KOPT-K1 (cell line): Measurements from ENCODE around the gene SHANK3.
"Not testable (repeated sequence)": the region's sequence is repeated elsewhere in the genome, so short reads cannot be mapped to it uniquely, and the experiment has no call there.

Source experiments
- H3K27ac ChIP-seq: fragments of 200-600 bp; sonication (generic); 2 replicates; pipeline ENCODE4 v1.5.1; 2016; ENCODE audit warnings: antibody characterized with exemption, mild to moderate bottlenecking, low read depth, low read length; ENCODE audit not compliant: poor library complexity, severe bottlenecking
- H3K36me3 ChIP-seq: fragments of 200-600 bp; sonication (generic); 2 replicates; pipeline ENCODE4 v1.5.1; 2017; ENCODE audit warnings: antibody characterized with exemption, mild to moderate bottlenecking, low read length, moderate library complexity; ENCODE audit not compliant: insufficient read depth
- H3K9me3 ChIP-seq: fragments of 200-600 bp; sonication (generic); 2 replicates; pipeline ENCODE4 v1.5.1; 2017; ENCODE audit warnings: antibody characterized with exemption, low read length, mild to moderate bottlenecking; ENCODE audit not compliant: insufficient read depth, poor library complexity, severe bottlenecking

SHANK3 gene

GRCh38 chr22:50672471-50673230, at the start of gene SHANK3:
TSS of gene SHANK3 (plus strand) at chr22:50672823.
- H3K9me3 ChIP-seq = no peaks in the 10 kb centered on the region
- no peaks in the 10 kb centered on the region for H3K36me3 ChIP-seq
- H3K27ac ChIP-seq = no peak within 1 kb of the TSS

DNA sequence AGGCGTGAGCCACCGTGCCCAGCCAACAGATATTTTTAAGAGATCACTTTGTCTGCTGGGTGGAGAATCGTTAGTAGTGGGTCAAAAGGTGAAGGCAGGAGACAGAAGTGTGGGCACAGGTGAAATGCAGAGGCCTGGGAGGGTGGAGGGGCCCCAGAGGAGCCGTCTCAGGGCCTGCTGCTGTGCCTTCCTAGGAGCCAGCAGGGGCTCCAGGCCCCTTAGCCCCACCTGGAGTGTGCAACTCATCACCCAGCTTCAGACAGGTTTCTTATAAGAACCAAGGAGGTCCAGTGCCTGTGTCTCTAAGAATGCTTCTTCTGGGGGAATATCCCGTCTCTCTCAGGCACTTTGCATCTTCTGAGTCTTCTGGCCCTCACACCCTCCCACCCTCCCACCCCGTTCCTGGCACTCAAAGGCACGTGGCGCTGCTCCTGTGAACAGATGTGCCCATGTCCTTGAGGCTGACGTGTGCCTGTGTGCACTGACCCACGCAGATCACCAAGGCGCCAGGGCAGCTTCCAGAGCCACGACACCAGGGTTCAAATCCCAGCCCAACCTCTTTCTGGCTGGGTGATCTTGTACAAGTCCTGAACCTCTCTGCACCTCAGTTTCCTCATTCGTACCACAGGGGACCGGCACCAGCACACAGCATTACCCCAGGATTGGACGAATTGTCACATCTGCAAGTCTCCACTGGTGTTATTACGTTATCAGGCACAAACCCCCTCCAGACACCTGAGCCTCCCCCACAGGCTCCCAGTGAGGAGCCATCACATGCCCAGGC, 48.1 kb upstream of the SHANK3 start:
- H3K36me3 ChIP-seq = no peaks in the 10 kb centered on the region
- H3K9me3 ChIP-seq = no peaks in the 10 kb centered on the region
- no peak overlapping the region for H3K27ac ChIP-seq

DNA sequence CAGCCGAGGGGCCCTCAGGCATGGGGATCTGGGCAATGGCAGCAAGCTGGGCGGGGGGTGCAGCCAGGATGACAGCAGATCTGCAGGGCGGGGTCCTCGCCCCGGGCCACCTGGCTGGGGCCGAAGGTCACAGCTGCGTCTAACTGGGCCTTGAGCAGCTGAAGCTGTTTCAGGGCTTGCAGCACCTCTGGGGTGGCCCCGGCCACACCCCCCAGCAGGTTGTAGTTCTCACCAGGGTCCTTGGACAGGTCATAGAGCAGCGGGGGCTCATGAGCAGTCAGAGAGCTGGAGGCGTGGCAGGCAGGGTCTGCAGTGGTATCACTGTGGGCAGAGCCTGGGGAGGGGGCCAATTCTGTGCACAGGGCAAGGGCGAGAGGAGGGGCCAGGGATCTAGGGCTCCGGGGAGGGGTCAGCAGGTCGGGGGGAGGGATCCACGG, 47.5 kb upstream of the SHANK3 start:
- Histone ChIP-seq H3K9me3 (no peaks in the 10 kb centered on the region), H3K36me3 (no peaks in the 10 kb centered on the region), H3K27ac (no peak overlapping the region)

GRCh38 chr22:50625568-50626313, 46.9 kb upstream of the SHANK3 start:
- Histone ChIP-seq H3K36me3 (no peaks in the 10 kb centered on the region), H3K27ac (no peak overlapping the region), H3K9me3 (no peaks in the 10 kb centered on the region)

DNA sequence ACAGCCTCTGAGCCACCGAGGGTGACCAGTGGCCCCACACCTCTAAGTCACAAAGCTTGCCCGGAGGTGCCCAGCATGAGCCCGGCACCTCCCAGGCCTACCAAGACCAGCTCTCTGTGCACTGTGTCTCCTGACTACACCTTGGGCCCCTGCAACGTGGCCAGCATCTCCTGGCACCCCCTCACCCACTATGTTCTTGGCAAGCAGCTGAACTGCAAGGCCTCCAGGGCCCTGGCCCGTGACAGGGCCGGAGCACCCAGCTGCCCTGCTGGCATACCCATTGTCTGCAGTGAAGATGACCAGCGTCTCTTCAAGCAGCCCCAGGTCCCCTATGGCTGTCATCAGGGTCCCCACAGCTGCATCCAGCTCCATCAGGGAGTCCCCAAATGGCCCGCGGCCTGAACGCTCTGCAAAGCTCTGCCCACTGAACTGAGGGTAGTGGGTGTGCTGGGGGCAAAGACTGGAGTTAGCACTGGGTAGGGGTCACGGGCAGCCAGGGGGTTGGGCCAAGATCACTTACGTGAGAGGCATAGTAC, 46.2 kb upstream of the SHANK3 start:
- no peaks in the 10 kb centered on the region for H3K36me3 ChIP-seq
- no peaks in the 10 kb centered on the region for H3K9me3 ChIP-seq

GRCh38 chr22:50626850-50627641, 45.6 kb upstream of the SHANK3 start:
- H3K27ac ChIP-seq = peak overlapping the region; percentile 75
- H3K9me3 ChIP-seq = no peaks in the 10 kb centered on the region

More for the DNA sequence above, 46.2 kb upstream of the SHANK3 start:
- no peak overlapping the region for H3K27ac ChIP-seq

GRCh38 chr22:50627642-50628542, 44.7 kb upstream of the SHANK3 start, which contains the start of gene ARSA:
TSS of gene ARSA (minus strand) at chr22:50628152. CDS start at chr22:50627779, 373 bp downstream.
- H3K36me3 ChIP-seq = no peaks in the 10 kb centered on the region
- peak within 1 kb of the TSS; percentile 75 for H3K27ac ChIP-seq
- H3K9me3 ChIP-seq = no peaks in the 10 kb centered on the region

More at GRCh38 chr22:50626850-50627641, 45.6 kb upstream of the SHANK3 start:
- H3K36me3 ChIP-seq = no peaks in the 10 kb centered on the region

DNA sequence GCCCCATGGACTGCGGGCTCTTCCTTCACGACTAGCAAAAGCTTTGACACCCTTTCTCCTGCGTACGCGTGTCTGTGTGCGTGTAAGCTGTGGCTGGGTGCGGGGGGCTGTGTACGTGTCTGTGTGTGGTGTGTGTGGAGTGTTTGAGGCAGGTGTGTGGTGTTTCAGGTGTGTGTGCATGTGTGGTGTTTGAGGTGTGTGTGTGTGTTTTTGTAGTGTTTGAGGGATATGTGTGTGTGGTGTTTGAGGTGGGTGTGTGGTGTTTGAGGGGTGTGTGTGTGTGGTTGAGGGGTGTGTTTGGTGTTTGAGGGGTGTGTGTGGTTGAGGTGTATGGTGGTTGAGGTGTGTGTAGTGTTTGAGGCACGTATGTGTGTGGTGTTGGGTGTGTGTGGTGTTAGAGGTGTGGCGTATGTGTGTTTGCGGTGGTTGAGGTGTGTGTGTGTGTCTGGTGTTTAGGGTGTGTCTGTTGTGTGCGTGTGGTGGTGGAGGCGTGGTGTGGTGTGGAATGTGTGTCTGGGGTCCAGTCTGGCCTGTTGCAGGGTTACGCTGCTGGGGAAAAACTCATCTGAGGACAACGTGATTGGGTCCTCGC, 44.0 kb upstream of the SHANK3 start:
- no peaks in the 10 kb centered on the region for H3K36me3 ChIP-seq
- no peaks in the 10 kb centered on the region for H3K9me3 ChIP-seq
- peak overlapping the region; percentile 75 for H3K27ac ChIP-seq

GRCh38 chr22:50630376-50630775, 42.2 kb upstream of the SHANK3 start:
- H3K36me3 ChIP-seq = no peaks in the 10 kb centered on the region
- no peaks in the 10 kb centered on the region for H3K9me3 ChIP-seq

GRCh38 chr22:50633086-50633485, 39.5 kb upstream of the SHANK3 start:
- H3K36me3 ChIP-seq = no peaks in the 10 kb centered on the region
- no peak overlapping the region for H3K27ac ChIP-seq
- H3K9me3 ChIP-seq = no peaks in the 10 kb centered on the region

More at GRCh38 chr22:50630376-50630775, 42.2 kb upstream of the SHANK3 start:
- H3K27ac ChIP-seq = no peak overlapping the region

GRCh38 chr22:50633771-50634170, 38.9 kb upstream of the SHANK3 start:
- Histone ChIP-seq H3K36me3 (no peaks in the 10 kb centered on the region), H3K27ac (no peak overlapping the region), H3K9me3 (no peaks in the 10 kb centered on the region)

DNA sequence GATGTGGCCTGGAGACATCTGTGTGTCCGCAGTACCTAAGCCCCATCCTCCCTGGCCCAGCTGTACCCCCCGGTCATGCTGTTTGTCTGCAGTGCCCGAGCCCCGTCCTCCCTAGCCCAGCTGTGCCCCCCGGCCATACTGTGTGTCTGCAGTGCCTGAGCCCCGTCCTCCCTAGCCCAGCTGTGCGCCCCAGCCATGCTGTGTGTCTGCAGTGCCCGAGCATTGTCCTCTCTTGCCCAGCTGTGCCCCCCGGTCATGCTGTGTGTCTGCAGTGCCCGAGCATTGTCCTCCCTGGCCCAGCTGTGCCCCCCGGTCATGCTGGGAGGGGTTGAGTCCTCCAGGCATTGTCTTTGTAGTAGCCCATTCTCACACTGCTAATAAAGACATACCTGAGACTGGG, 37.0 kb upstream of the SHANK3 start:
- no peak overlapping the region for H3K27ac ChIP-seq
- H3K9me3 ChIP-seq = no peaks in the 10 kb centered on the region
- no peaks in the 10 kb centered on the region for H3K36me3 ChIP-seq

DNA sequence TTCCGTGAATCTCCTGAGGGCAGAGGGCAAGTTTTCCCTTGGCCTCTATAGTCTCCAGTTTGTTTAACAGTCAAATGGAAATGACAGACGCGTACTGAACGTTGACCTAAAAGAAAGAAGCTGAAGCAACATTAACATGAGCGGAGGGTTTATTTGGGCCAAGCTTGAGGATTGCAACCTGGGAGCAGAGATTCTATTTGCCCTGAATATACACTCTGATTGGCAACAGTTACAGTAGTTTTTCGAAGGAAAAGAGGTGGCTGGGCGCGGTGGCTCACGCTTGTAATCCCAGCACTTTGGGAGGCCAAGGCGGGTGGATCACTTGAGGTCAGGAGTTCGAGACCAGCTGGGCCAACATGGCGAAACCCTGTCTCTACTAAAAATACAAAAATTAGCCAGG, 32.3 kb upstream of the SHANK3 start:
- not testable (repeated sequence) for H3K36me3 ChIP-seq, H3K9me3 ChIP-seq, H3K27ac ChIP-seq
